Measurements from ENCODE around the gene TM4SF1.

- no peak for TF ChIP-seq POLR2A (IDR thresholded peaks at IDR 0.05; ENCODE audit: low read length)
- no peak for TF ChIP-seq GATA1 (IDR thresholded peaks at IDR 0.05; ENCODE audit: low read depth, low read length)
Measured at GRCh38 chr3:149356044-149356592, 21.3 kb downstream of the TM4SF1 start.

Measured in erythroblast (primary cell).